GM19043 (cell line): ENCODE results near the gene PRSS27.
"Not testable (repeated sequence)": the region's sequence is repeated elsewhere in the genome, so short reads cannot be mapped to it uniquely, and the experiment has no call there.

Source experiments
- ATAC-seq: cut with Tn5 transposase; IDR thresholded peaks from one replicate; pipeline ENCODE4 v1.9.1; 2021; ENCODE audit warnings: low read depth; ENCODE audit not compliant: unreplicated experiment

PRSS27 gene

DNA sequence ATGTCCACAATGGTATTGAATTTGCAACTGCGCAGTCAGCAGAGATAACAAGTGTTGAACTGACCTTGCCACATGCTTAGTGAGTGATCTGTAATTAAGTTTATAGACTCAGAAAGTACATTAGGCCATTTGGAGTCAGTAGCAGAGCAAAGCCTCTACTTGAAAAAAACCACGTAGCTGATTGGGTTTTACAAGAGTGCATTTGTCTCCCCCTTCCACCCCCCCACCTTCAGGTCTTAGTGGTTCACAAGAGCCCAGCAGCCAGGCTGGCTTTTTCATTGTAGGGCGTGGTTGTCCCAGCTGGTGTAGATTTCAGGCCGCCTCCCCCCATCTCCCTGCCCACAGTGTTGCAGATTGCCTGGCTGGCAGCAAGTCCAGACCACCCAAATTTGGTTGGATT, 40.1 kb downstream of the PRSS27 start:
- not testable (repeated sequence) for ATAC-seq

DNA sequence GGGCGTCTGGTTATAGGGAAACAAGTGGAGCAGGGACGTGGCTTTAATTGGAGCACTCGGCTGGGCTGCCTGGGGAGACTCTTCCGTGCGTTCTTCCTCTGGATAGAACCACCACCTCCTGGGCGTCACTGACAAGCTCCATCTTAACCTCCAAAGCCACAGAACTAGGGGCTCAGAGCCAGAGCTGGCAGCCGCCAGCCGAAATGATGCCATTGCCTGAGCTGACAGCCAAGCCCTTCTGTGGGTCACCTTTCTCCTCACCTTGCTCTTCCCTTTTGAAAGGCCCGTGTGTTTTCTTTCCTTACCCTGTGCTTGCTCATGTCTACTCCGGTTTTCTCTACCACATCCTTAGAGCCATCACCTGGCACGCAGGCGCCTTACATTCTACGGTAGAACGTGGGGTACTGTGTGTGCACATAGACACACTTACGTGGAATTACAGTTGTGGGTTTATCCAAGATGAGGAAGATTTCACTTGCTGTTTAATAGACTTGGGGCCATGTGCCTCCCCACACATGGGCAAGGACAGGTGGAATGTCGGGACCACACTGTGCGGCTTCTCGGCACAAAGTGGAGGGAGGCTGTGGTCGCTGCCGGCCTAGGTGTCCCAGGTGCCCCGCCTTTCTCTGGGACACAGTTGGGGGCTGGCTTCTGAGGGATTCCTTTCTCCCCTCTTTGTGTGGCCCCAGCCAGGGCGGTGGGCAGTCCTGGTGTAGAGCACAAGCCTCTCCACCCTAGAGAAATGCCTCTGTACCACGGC, 41.6 kb downstream of the PRSS27 start:
- not testable (repeated sequence) for ATAC-seq

DNA sequence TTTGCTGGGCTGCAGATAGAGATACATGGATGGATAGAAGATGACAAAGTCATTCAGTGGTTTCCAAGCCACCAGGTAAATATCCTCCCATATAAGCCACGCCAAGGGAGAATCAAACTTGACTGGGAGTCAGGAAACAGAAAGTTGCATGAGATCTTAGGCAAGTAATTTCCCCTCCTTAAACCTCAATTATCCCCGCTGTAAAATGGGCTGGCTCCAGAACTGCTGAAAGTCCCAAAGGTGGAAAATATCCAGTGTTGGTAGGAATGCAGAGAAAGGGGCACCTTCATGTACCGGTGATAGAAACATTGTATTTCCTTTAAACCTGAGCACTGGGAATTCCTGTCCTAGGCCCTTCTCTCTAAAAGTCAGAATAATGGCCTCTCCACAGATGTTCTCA, 43.1 kb downstream of the PRSS27 start:
- not testable (repeated sequence) for ATAC-seq

DNA sequence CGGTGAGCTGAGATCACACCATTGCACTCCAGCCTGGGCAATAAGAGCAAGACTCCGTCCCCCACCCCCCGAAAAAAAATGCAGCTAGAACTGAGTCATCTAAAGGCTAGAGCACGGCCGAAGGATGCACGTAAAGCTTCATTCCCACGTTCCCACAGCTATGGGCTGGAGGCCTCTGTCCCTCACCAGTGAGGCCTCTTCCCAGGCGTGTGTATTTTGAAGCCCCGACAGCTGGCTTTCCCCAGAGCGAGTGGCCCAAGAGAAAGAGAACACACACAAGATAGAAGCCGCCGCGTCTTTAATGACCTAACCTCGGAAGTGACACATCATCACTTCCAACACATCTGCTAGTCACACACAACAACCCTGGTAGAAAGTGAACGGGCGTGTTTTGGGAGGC, 44.3 kb downstream of the PRSS27 start:
- ATAC-seq: no peak

DNA sequence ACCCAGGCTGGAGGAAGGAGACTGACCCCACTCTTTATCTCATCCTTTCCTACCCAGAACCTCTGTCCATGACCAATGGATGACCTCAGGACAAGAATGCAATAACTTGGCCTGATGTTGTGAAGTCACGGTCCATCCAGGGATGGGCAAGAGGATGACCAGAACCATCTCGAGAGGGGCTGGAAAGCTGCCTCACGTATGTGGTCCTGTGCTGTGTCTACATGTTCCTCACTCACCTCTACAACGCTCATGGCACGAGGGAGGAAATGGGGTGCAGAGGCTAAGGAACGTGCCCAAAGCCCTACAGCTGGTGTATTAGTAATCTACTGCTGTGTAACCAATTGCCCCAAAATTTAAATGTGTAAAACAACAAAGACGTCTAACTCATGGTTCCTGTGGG, 45.0 kb downstream of the PRSS27 start:
- ATAC-seq: no peak

DNA sequence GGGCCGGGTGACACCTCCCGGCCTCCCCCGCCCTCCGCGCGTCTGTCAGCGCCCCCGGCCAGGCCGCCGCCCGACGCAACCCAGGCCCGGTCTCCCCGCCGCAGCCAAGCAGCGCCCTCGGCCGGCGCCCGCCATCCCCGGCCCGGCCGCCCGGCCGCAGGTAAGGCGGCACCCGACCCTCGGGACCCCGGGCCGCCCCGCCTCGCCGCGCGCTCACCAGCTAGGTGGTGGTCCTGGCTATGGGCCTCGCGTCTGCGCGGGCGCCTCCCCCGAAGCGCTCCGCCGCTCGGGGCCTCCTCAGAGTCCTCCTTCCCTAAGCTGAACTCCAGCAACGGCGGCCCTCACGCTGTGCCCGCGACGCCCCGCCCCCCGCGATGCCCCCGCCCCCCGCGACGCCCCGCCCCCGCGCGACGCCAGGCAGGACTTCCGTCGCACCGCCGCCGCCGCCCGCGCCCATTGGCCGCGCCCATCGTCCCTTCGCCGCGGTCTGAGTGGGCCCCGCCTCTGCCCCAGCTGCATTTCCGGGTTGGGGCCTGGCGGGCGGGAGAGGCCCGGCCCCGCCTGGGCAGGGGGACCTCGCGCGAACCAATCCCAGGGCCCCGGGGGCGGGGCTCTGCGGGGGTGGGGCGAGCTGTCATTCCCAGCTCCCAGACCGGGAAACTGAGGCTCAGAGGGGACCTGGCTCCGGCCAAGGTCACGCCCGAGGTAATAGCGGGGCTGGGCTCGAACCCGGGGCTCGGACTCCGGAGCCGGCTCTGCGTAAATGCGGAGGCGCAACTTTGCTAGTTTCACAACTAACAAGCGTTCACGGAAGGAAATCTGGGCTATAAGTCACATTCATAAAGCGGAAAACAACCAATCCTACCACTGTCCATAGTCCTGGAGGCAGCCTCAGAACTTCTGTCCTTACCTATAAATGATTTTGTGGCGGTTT, 46.7 kb downstream of the PRSS27 start:
- peak; percentile 86 for ATAC-seq

DNA sequence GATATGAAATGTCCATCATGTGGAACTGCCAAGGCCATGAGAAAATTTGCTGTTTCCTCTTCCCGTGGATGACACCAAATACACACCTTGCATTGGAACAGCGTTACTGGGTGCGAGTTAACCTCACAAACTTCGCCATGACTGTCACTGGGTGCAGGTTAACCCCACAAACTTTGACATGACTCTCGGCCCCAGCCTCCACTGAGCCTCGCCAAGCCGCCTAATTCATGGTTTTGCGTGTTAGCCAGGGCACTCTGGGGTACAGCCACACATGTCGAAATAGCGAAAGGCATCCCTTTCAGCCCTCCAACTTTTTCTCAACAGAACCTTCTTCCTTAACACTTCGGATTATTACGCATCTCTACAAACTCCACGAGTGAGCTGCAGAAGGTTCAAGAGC, 48.3 kb downstream of the PRSS27 start:
- ATAC-seq: no peak

DNA sequence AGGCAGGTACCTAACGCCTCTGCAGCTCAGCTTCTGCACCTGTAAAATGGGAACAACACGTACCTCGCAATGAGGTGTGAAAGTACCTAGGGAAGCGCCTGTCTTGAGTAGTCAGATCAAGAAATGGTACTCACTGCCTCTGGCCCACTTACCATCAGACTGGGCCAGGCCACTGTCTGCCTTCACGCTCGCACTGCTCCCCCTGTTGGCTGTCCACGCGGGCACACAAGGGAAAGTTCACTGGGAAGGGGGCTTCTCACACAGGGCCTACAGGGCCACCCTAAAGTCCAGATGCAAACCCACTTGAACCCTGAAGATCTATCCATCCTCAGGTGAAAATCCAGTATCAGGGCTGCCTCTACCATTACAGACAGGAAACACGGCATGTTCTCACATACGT, 48.8 kb downstream of the PRSS27 start:
- ATAC-seq: not testable (repeated sequence)

DNA sequence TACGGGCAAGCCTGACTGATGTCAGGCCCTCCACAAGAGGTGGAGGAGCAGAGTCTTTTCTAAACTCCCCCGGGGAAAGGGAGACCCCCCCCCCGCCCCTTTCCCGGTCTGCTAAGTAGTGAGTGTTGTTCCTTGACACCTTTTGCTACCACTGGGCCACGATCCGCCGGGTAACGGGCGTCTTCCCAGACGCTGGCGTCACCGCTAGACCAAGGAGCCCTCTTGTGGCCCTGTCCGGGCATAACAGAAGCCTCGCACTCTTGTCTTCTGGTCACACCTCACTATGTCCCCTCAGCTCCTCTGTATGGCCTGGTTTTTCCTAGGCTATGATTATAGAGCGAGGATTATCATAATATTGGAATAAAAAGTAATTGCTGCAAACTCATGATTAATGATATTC, 50.0 kb downstream of the PRSS27 start:
- not testable (repeated sequence) for ATAC-seq

DNA sequence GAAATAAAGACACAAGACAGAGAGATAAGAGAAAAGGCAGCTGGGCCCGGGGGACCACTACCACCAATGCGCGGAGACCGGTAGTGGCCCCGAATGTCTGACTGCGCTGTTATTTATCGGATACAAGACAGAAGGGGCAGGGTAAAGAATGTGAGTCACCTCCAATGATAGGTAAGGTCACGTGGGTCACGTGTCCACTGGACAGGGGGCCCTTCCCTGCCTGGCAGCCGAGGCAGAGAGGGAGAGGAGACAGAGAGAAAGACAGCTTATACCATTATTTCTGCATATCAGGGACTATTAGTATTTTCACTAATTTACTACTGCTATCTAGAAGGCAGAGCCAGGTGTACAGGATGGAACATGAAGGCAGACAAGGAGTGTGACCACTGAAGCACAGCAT, 50.4 kb downstream of the PRSS27 start:
- not testable (repeated sequence) for ATAC-seq

DNA sequence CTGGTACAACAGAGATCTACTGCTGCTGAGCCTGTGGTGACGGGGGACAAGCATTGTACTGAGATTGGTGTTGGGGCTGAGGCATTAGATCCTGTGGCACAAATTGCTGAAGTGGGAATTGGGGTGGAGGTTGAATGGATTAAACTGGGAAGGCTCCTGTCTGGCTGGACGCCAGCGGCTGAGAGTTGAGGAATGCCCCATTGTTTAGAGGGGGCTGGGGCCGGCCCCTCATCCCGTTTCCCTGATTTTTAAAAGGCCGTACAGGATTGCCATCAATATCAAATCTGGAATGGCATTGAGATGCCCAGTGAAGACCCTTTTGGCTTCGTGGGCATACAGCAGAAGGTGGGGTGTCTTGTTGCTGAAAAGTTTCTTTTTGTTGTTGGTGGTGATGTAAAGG, 53.4 kb downstream of the PRSS27 start:
- ATAC-seq: not testable (repeated sequence)

DNA sequence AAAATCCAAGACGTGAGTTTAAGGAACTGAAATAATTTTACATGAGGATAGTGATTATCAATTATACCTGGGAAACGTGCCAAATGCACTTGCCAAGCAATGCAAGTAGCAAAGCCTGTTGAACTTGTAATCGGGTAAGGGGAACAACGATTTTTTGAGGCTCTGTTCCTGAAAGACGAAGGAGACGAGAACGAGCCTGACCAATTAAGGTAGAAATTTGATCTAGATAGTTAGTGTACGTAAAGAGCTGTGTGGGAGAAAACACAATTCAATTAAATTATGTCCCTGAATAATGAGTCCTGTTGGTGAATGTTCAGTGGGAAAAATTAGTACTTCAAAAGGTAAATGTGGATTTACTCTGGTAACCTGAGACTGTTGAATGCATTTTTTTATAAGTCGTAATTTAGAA, 55.4 kb downstream of the PRSS27 start:
- no peak for ATAC-seq

DNA sequence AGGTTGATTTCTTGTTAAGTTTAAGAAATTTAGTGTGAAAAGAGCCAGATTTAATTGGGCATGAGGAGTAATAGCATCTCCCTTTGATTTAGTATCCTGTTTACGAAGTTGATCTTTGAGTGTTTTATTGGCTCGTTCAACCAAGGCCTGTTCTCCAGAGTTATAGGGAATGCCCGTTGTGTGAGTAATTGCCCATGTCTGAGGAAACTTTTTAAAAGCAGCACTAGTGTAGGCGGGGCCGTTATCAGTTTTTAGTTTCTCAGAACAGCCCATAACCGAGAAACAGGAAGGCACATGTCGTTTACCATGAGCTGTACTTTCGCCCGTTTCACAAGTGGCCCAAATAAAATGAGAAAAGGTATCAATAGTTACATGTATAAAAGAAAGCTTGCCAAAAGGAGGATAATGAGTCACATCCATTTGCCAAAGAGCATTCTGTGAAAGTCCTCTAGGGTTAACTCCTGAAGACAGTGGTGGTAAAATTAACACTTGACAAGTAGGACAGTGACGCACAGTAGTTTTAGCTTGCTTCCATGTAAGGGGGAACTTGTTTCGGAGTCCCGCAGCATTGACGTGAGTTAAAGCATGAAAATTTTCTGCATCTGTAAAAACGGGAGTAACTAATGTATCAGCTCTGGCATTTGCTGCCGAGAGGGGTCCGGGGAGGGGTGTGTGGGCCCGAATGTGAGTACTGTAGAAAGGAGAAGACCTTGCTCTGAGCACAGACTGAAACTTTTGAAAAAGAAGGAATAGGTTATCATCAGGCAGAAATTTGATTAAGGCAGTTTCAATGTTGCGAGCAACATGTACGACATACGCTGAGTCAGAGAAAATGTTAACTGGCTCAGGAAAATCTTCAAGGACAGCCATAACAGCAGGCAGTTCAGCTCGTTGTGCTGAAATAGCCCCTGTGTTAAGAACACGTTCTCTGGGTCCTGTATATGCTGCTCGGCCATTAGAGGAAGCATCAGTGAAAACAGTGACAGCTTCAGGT, 56.2 kb downstream of the PRSS27 start:
- ATAC-seq: no peak
